HEK293T (cell line): ENCODE measurements around the gene MTG2.

Source experiments
- BHLHE40 ChIP-seq: fragments of 450-650 bp; IDR thresholded peaks from 2 replicates; pipeline ENCODE4 v1.6.1; 2016; ENCODE audit warnings: mild to moderate bottlenecking, moderate library complexity, borderline replicate concordance
- CTBP1 ChIP-seq: fragments of 450-650 bp; IDR thresholded peaks from 2 replicates; pipeline ENCODE4 v1.6.1; 2016; ENCODE audit warnings: borderline replicate concordance
- ELF4 ChIP-seq: fragments of 450-650 bp; IDR thresholded peaks from 2 replicates; pipeline ENCODE4 v1.6.1; 2017; ENCODE audit warnings: antibody characterized with exemption
- FOXK2 ChIP-seq: fragments of 450-650 bp; IDR thresholded peaks from 2 replicates; pipeline ENCODE4 v1.6.1; 2016; ENCODE audit warnings: mild to moderate bottlenecking
- SP1 ChIP-seq: fragments of 450-650 bp; IDR thresholded peaks from 2 replicates; pipeline ENCODE4 v1.6.1; 2017
- SUZ12 ChIP-seq: fragments of 450-650 bp; IDR thresholded peaks from 2 replicates; pipeline ENCODE4 v1.6.1; 2016; ENCODE audit warnings: mild to moderate bottlenecking
- TARDBP ChIP-seq: fragments of 450-650 bp; IDR thresholded peaks from 2 replicates; pipeline ENCODE4 v1.6.1; 2016
- ZNF384 ChIP-seq: fragments of 450-650 bp; IDR thresholded peaks from 2 replicates; pipeline ENCODE4 v1.6.1; 2016

- no peak for TF ChIP-seq SP1
- TF ChIP-seq ELF4: no peak
- no peak for TF ChIP-seq CTBP1
- TF ChIP-seq ZNF384: no peak
- no peak for TF ChIP-seq FOXK2
- no peak for TF ChIP-seq BHLHE40
- no peak for TF ChIP-seq SUZ12
- TF ChIP-seq TARDBP: no peak
Measured at GRCh38 chr20:62167474-62167873, 15.4 kb upstream of the MTG2 start.
